NCI-H524 (cell line): ENCODE measurements around the gene UBQLN1.
"Not testable (repeated sequence)": the region's sequence is repeated elsewhere in the genome, so short reads cannot be mapped to it uniquely, and the experiment has no call there.

Experiments used
- DNase-seq, 2 experiments: peaks; one replicate each; lab custom pipeline; 2025; lab: John Stamatoyannopoulos, UW

The UBQLN1 gene

GRCh38 chr9:83633255-83633654, 74.5 kb downstream of the UBQLN1 start:
- no peak for DNase-seq

- DNase-seq: peak; percentile 35 to 75
Measured at GRCh38 chr9:83630938-83631457, 76.8 kb downstream of the UBQLN1 start.

- no peak for DNase-seq
Measured at GRCh38 chr9:83629433-83630104, 78.2 kb downstream of the UBQLN1 start.

GRCh38 chr9:83628540-83628939, 79.2 kb downstream of the UBQLN1 start:
- no peak for DNase-seq

- no peak for DNase-seq
Measured at GRCh38 chr9:83625178-83625577, 82.6 kb downstream of the UBQLN1 start.

GRCh38 chr9:83623679-83624076, 84.1 kb downstream of the UBQLN1 start:
- DNase-seq: no peak

- peak in 1 of 2 experiments; percentile 16 for DNase-seq
Measured at GRCh38 chr9:83622939-83623678, 84.6 kb downstream of the UBQLN1 start, which contains the start of gene IDNK. Gene IDNK (plus strand): TSS chr9:83623143. CDS start chr9:83623172, 29 bp downstream.

- DNase-seq: peak in 1 of 2 experiments; percentile 41
Measured at GRCh38 chr9:83622433-83622938, 85.3 kb downstream of the UBQLN1 start.

- peak; percentile 8 to 51 for DNase-seq
Measured at GRCh38 chr9:83620841-83621636, 86.7 kb downstream of the UBQLN1 start.

GRCh38 chr9:83617299-83617698, 90.5 kb downstream of the UBQLN1 start:
- no peak for DNase-seq

- DNase-seq: not testable (repeated sequence)
Measured at GRCh38 chr9:83613298-83613697, 94.5 kb downstream of the UBQLN1 start.
